K562 (cell line): ENCODE measurements around the gene KATNB1. TPM values are rescaled to one million over a fixed set of nuclear protein-coding genes. Genes with fewer than 3 reads are reported as not detected.

Experiments used
- CHD2 ChIP-seq: IDR thresholded peaks from 2 replicates; pipeline ENCODE4 v1.6.1; 2011; ENCODE audit warnings: low read depth, low read length
- FOXJ2 ChIP-seq: fragments of 200-800 bp; sonication (Bioruptor generic); IDR thresholded peaks from 2 replicates; pipeline ENCODE4 v1.6.1; 2016; ENCODE audit warnings: missing genetic modification characterization, missing compliant biosample characterization
- POLR2A ChIP-seq: fragments of 450-650 bp; conservative IDR thresholded peaks from 2 replicates; pipeline ENCODE4 v1.6.1; 2016
- POLR2AphosphoS5 ChIP-seq: IDR thresholded peaks from 2 replicates; pipeline ENCODE4 v1.6.1; 2011; ENCODE audit warnings: mild to moderate bottlenecking, low read depth, low read length, moderate library complexity; ENCODE audit not compliant: control insufficient read depth, insufficient read depth
- SREBF2 ChIP-seq: sonication (generic); formaldehyde crosslinking; IDR thresholded peaks from 2 replicates; pipeline ENCODE4 v1.4.0; 2020; ENCODE audit warnings: mild to moderate bottlenecking, missing genetic modification reagents
- THAP7 ChIP-seq: fragments of 250-450 bp; sonication (Bioruptor Pico); IDR thresholded peaks from 2 replicates; pipeline ENCODE4 v1.5.0; 2021
- ZNF431 ChIP-seq: sonication (generic); formaldehyde crosslinking; IDR thresholded peaks from 2 replicates; pipeline ENCODE4 v1.8.0; 2022; ENCODE audit warnings: mild to moderate bottlenecking, missing genetic modification reagents
- polyA plus RNA-seq, 8 experiments: library from polyadenylated mRNA; depleted of rRNA in 4 of 8; stranded (reverse) in 5 of 8; unstranded in 3 of 8; fragments of >200 nt; fragmentation: Nextera tagmentation in 2 of 8; fragmentation: Illumina TruSeq in 1 of 8; extraction: Ambion mirVana in 2 of 8; extraction: Trizol in 1 of 8; gene quantifications; 2 replicates each; pipeline versions ENCODE4 v1.2.1 to v1.2.3, GENCODE V29; 2011 to 2014; ENCODE audit warnings: inconsistent platforms in 1 of 8, missing spikeins in 1 of 8
- total RNA-seq, 7 experiments: library from RNA; depleted of rRNA in 6 of 7; stranded (reverse); fragments of >200 nt in 6 of 7; fragmentation: Illumina TruSeq in 2 of 7; extraction: Trizol in 2 of 7; gene quantifications; 2 replicates each; pipeline versions ENCODE4 v1.2.1 to v1.2.3, GENCODE V29; 2011 to 2021; ENCODE audit warnings: low replicate concordance in 1 of 7
- TF ChIP-seq, protein P1 (sequence below): fragments of 250-450 bp; sonication (Bioruptor Pico); IDR thresholded peaks from 2 replicates; pipeline ENCODE4 v1.5.0; 2020; ENCODE audit warnings: mild to moderate bottlenecking, borderline replicate concordance
- TF ChIP-seq, protein P2 (sequence below): sonication (generic); formaldehyde crosslinking; IDR thresholded peaks from 2 replicates; pipeline ENCODE4 v1.8.1; 2023; ENCODE audit warnings: mild to moderate bottlenecking, missing genetic modification reagents

KATNB1 gene
- total and polyA plus RNA-seq, 9 of the 15 experiments (the other 6 are each of a cell fraction or from before 2014, with no cell fraction given) = 1.2 to 52.6 (median 21.9) TPM

DNA sequence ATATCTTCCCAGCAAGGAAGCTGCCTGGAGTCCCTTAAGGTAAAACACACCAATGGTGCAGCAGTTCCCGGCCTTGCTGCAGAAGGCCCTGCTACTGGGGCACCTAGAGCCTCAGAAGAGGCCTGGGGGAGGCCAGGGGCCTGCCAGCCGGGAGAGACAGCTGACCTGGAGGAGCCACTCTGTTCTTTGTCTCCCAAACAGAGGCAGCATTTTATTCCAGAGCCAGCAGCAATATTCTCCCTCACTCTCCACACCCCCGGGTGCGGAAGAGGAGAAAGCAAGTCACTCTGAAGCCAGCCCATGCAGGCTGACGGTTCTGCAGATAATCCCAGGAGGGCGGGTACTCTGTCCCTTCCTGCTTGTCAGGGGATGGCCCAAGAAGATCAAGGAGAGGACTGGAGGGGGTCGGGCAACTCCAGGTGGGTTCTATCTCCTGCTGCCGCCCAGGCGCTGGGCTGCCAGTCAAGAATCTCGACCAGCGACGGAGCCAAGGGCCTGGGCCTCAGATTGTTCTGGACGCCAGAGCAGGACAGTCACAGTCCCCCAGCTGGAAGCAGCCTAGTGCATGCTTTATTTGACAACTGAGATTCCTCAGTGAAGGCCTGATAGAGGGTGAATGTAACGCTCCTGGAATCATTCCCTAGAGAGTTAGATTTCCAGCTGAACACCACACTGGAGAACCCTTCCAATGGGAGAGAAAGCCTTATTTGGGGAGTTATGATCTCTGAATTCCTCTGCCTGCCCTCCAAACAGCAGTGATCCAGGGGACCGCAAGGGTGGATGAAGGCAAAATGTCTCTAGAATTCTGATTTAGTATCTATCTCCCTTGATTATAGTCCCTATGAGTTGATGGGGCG lies 67.8 kb downstream of the KATNB1 start (continued):
- TF ChIP-seq, protein P1, sequence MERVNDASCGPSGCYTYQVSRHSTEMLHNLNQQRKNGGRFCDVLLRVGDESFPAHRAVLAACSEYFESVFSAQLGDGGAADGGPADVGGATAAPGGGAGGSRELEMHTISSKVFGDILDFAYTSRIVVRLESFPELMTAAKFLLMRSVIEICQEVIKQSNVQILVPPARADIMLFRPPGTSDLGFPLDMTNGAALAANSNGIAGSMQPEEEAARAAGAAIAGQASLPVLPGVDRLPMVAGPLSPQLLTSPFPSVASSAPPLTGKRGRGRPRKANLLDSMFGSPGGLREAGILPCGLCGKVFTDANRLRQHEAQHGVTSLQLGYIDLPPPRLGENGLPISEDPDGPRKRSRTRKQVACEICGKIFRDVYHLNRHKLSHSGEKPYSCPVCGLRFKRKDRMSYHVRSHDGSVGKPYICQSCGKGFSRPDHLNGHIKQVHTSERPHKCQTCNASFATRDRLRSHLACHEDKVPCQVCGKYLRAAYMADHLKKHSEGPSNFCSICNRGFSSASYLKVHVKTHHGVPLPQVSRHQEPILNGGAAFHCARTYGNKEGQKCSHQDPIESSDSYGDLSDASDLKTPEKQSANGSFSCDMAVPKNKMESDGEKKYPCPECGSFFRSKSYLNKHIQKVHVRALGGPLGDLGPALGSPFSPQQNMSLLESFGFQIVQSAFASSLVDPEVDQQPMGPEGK (CRISPR knock-in tag) = 0 out of 2 replicates have a peak, but pooled peaks have one; percentile 38
- TF ChIP-seq ZNF431 (CRISPR knock-in tag) = no peak
- peak; percentile 23; the same call in 1 of the 2 replicates for TF ChIP-seq POLR2AphosphoS5
- no peak for TF ChIP-seq CHD2
- 0 out of 2 replicates have a peak, but pooled peaks have one; percentile 7 for TF ChIP-seq FOXJ2 (tag)
- TF ChIP-seq, protein P2, sequence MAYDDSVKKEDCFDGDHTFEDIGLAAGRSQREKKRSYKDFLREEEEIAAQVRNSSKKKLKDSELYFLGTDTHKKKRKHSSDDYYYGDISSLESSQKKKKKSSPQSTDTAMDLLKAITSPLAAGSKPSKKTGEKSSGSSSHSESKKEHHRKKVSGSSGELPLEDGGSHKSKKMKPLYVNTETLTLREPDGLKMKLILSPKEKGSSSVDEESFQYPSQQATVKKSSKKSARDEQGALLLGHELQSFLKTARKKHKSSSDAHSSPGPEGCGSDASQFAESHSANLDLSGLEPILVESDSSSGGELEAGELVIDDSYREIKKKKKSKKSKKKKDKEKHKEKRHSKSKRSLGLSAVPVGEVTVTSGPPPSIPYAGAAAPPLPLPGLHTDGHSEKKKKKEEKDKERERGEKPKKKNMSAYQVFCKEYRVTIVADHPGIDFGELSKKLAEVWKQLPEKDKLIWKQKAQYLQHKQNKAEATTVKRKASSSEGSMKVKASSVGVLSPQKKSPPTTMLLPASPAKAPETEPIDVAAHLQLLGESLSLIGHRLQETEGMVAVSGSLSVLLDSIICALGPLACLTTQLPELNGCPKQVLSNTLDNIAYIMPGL (CRISPR knock-in tag) = 0 out of 2 replicates have a peak, but pooled peaks have one; percentile 16
- TF ChIP-seq SREBF2 (CRISPR knock-in tag) = no peak
- no peak for TF ChIP-seq THAP7 (CRISPR knock-in tag)
- TF ChIP-seq POLR2A = peak; percentile 75
- TF ChIP-seq, all 486 proteins: peak for 40
